GM21367 (cell line): ENCODE measurements around the gene C9.
"Not testable (repeated sequence)": the region's sequence is repeated elsewhere in the genome, so short reads cannot be mapped to it uniquely, and the experiment has no call there.

ENCODE experiments used
- ATAC-seq: cut with Tn5 transposase; IDR thresholded peaks from one replicate; pipeline ENCODE4 v1.9.1; 2021; ENCODE audit not compliant: unreplicated experiment

The C9 gene

DNA sequence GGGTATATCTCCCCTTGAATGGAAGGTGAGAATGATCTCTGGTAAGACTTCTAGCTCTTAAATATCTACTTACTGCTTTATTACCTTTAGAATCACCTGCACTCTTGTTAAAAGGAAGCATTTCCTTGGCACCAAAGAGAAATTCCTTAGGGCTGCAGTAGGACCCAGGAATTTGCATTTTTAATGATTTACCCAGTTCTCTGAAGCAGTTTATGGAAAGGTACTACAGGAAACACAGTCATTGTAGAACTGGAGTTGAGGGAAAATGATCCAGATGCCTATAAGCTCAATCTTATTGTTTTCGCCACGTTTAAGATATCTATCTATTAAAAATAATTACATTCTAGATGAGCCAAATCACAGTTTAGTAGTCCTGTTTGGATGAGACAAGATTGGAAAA is 9.5 kb upstream of the C9 start:
- ATAC-seq: no peak

DNA sequence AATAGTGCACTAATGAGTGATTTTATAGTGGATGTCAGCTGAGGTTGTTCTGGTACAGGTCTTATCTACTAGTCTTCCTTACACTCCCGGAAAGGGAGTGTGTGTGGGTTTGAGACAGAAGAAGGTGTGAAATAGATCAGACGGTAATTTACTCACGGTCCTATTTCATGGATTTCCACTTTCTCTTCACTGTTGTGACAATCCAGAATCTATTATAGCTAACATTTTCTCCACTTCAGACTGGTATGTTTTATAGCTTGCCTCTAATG is 7.0 kb upstream of the C9 start:
- no peak for ATAC-seq

DNA sequence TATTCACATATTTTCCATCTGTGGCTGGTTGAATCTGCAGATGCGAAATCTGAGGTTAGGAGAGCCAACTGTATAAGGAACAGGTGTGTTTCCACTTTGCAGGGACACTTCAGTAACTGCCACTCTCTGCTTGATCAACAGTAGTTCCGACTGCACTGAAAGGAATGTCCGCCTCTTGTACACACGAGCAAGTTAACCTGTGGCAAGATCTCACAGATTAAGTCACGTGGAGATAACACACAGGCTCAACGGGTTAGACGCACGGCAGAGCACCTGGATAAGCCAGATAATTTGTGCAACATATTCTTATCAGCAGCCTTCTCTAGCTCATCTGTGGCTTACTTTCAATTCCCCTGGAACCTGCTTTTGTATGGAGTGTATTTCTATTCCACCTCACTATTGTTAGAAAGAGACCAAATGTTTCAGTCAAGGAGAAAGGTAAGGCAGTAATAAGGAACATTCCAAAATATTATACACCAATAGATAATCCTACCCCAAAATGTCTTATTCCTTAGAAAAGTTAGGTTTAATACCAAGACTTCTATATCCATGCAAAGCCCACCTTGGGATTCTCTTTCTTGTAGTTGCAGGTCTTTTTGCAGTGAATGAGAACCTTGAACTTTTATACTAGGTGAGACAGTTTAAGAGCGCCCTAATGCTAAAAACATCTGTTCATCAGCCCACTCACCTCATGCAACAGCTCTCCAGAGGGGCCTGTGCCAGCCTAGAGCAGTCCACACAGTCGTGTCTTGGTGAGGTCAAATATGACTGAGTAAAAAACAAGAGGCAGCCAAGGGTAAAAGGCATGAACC is 6.5 kb upstream of the C9 start:
- no peak for ATAC-seq

DNA sequence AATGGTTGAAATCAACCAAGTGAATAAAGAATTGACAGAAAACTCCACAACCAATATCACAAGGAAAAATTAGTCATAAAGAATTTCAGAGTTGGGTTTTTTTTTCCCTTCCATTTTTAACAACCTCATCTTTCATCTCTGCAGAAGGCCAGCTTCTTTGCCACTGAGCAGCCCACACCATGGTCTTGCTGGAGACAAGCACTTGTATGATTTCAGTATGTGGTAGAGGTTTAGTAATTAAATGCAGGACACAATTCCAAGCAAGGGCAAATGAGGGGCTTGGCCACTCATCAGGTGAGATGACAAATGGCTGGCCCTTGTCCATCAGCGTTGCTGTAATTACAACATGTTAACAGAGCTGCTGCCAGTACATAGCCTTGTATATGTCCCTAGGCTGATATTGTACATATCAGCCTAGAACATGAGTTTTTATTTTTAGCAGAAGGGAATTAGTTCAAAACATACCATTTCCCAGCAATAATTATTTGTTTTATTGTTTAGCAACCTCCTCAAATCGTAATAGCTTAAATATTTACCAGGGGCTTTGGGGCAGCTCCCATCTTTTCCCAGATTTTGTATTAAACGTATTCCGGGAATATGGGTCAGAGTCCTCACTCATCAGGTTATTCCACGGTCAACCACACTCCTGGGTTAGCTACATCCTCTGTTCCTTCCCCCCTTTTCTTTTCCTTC is 5.0 kb upstream of the C9 start:
- no peak for ATAC-seq

DNA sequence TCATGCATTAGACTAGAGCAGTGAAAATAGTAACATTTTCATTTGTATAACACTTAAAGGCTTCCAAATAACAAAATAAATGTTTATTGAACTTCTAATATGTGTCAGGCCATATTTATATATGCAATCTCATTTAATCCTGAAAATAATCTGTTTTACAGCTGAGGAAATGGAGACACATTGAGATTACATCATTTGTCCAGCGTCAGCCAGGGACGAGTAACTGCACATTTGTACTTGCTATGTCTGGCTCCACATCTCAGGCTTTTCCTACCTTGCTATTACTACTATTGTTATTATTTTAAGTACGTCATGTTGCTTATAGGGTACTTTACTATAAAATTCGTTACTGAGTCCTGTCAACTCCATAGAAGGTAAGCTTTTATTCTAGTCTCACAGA is 3.8 kb upstream of the C9 start:
- no peak for ATAC-seq

DNA sequence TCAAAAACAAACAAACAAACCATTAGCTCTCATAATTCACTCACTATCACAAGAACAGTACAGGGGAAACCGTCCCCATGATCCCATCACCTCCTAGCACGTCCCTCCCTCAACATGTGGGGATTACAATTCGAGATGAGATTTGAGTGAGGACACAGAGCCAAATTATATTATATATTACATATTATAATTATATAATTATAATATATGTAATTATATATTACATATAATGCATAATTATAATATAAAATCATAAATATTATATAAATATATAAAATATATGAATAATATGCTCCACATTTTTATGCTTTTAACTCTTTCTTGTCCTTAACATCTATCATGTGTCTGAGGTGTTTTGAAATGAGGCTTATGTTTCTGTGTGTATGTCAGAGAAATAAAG is 3.4 kb upstream of the C9 start:
- ATAC-seq: no peak

DNA sequence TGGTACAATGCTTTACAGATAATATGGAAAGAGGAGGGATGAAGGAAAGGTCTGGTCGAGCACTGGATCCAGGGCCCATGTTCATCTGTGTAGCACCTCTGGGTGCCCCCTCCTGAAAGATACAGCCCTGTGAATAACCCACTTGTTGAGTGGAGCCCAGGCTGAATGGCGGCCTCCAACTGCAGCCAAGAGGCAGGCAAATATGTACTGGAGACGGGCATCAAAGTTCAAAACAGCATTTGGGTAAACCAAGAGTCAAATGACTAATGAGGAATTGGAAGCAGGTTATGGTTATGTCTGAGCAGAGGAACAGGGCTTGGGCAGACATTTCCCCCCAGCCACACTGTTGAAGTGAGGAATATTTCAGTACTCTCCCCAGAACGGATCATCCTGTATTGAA is 1.1 kb downstream of the C9 start:
- no peak for ATAC-seq

DNA sequence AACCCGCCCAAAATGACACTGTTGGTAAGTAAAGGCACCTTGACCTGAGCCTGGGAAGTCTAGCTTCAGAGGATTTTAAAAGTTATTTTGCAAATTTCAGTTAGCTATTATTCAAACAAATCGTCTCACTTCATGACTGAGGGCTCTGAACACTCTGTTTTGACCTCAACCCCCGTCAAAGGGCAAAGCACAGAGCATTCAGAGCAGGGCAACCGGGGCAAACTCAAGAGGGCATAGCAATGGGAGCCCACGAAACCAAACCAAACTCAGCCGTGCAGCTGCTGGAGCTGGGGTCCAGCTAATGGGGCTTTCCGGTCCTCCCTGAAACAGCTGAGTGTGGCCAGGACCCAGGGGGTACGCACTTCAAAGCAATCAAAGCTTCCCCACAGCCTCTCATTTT is 1.6 kb downstream of the C9 start:
- ATAC-seq: no peak

DNA sequence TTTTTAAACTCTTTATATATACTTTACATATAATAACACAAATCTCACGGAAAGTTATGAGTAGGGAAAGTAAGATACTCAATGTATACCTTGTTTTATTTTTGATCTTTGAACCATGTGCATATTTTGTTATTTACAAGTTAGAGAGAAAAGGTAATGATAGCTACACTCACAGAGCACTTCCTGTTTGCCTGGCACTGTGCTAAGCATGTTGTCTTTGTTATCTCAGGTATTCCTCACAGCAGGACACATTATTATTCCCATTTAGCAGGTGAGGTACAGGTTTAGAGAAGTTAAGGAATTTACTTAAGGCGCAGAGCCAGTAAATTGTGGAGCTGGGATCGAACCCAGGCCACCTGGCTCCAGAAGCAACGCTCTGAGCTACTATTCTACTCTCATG is 3.0 kb downstream of the C9 start:
- ATAC-seq: no peak

DNA sequence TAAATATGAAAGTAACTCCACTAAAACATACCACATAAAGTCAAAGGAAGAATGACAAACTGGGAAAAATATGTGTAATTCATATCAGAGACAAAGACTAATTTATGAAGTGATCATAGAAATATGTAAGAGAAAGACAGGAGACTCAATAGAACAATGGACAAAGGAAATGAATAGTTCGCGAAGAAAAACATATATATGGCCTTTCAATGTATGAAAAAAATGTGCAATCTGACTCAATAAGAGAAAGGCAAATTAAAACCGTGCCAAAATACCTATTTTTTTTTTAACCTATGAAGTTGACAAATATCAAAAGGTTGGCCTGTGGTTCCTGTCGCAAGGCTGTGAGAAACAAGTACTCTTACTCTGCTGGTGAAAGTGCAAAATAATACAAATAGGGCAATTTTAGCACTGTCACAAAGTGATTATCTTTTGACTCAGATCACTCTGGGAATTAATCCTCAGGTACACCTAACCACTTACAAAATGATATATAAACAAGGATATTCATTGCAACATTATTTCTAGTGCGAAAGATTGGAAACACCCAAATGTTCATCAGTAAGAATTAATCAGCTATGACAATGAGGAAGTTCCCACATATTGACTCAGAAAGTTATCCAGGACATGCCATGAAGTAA is 3.7 kb downstream of the C9 start:
- ATAC-seq: no peak

DNA sequence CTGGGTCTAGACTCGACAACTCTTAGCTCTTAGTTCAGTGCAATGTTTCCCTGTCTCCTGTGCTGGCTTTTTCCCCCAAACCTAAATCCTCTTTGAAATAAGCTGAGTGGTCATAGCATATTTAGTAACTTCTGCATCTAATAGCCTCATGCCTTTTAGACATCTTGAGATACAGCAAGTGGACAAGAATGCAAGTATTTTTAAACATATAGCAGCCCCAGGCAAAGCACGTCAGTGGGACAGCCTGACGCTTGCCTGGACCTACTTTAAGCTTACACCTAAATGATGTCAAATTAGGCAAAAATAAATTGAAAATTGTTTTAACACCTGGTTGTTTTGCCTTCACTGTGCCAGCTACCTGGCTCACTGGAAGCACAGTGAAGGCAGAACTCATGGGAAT is 8.0 kb downstream of the C9 start:
- ATAC-seq: no peak

DNA sequence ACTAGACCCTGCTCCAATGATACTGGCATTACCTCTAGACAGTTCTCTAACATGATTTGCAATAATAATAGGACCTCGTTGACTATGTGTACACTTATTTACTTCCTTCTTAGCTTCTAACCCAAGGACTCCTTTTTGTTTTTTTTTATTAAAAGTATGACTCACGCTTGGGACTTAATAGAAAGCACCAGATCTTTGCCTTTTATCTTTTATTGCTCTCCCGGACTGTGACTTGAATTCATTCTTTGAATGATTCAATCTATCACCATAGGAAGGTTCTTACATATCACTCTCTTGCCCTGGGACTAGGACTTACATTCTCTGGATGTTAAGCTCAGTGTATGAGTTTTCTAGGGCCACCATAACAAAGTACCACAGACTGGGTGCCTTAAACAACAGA is 9.0 kb downstream of the C9 start:
- ATAC-seq: no peak

DNA sequence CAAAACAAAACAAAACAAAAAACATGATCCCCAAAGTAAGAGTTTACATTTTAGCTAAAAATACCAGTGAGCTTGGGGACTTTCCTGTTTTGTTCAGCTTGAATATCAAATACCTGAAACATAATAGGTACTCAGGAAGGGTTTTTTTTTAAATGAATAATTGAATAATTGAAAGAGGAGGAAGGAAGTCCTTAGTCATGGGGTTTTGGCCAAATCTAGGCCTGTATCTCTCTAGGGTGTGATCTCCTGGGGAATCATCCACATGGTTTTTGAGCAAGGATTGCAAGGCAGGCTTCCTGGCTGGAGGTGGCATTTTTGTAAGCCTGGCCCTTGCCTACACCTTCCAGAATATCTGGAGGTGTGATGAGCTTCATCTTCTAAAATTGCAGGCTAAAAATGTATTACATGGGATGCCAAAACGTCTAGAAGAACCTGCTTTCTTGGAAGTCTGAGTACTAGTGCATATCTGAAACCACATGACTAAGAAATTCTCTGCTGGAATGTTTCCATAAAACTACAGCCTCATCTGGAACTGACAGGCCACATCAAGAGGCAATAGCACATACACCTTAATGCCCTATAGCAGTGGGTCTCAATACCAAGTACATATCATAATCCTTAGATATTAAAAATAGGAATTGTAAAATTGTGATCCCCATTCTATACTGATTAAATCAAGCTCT is 10.4 kb downstream of the C9 start:
- ATAC-seq: no peak

DNA sequence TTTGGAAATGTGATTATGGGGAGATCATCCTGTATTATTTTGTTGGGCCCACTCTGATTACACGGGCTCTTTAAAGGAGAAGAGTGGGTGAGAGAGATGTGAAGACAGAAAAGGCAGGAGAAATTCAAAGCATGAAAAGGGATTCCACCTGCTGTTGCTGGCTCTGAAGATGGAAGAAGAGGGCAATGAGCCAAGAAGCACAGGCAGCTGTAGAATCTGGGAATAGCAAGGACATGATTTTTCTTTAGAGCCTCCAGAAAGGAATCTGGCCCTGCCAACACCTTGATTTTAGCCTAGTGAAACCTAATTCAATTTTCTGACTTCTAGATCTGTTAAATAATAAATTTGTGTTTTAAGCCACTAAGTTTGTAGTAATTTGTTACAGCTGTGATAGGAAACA is 11.3 kb downstream of the C9 start:
- no peak for ATAC-seq

DNA sequence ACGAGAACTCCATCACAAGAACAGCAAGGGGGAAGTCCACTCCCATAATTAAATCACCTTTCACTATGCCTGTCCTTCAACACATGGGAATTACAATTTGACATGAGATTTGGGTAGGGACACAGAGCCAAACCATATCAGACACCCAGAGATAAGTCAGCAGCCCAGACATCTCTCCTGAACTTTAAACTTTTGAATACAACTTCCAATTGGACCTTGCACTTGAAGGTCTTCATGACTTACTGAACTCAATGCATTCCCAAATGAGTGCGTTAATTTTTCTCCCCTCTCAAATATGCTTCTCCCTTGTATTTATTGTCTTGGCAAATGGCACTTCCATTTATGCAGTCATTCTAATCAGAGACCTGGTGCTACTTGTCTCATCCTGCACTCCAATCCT is 12.1 kb downstream of the C9 start:
- ATAC-seq: no peak

DNA sequence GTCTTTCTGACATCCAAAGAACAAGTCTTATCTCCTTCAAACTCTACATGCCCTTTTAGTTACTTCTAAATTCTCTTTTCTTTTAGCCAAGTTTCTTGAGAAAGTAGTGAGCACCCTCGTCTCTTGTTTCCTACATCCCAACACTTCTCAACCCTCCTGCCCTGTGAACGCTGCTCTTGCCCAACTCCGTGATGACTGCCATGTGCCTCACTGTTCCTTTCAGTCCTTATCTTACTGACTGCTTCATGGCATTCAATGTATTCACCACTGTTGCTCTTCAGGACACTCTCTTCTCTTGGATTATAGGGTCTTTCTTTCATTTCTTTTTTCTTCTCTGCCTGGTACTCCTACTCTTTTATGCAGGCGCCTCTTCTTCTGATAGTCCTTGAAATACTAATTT is 14.8 kb downstream of the C9 start:
- ATAC-seq: no peak

DNA sequence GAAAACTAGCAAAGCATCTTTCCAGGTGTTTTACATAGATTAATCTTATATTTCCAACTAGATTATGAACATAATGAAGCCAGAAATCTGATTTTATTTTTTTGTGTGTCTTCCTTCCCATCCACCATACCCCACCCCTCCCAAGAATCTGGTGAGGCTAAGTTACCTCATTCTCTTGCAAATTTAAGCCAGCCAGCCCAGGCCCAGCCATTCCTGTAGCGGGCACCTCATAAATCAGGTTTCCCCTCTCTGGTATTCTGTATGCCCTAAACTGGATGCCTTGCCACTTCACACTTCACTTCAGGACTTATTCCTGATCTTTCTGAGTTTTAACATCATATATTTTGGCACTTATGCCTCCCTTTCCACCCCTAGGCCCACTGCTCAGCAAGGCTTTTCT is 21.8 kb downstream of the C9 start:
- no peak for ATAC-seq

DNA sequence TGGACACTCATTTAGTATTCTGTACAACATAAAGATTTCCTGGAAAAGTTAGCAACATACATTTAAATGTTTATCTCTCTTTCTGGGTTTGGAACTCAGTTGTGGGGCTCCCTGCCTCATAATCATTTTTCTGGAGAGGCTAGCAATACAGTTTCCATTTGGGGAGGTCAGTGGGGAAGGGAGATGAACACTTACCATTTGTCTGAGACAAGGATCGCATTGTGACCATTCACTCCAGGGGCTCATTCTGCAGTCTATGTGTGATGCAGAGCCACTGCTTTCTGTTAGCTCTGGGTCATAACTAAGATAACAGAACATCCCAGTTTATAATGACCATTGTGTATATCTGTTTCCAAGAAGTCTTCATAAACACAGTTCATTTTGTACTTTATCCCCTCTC is 22.4 kb downstream of the C9 start:
- no peak for ATAC-seq

DNA sequence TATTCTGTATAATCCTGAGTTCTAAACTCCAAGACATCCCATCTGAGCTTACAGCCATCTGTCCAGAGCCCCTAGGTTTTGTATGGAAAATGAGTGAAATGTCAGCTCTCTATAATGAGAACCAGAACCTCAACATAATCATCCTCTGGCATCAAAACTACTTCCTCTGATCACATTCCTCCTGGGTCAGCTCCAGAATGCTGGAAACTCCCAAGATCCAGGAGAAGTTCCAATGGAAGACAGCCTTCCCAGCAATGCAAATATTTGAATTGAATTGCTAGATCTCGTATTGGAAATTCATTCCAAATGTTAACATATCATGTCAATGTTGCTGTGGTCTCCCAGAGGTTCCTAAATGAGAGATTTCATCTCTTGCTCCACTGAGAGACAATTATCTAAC is 23.8 kb downstream of the C9 start:
- ATAC-seq: no peak

DNA sequence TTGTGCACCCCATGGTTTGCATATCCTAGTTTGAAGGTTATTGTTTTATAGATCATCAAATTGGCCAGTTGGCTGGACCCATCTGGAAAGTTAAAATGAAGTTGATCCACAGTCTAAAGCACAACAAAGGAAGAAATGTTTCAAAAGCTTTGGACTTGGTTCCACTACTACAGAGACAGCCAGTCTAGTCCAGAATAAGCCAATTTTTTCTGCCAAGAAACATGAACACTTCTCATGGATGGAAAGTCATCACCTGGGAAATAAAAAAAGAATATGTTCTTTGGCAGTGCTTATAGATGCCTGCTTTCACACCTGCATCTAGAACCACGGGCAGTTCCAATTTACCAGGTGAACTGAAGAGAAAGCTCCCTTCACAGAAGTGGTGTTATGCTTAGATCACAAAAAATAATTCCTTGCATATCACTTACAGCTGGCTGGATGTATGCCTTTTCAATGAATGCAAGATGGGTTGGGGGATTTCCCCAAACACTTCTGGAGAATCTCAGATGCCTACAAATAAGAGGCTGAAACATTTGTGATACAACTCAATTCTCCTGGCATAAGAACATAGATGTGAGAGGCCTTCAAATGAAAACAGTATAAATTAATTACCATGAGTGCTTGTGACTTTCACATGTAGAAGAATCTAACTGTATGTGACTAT is 26.9 kb downstream of the C9 start:
- ATAC-seq: no peak

DNA sequence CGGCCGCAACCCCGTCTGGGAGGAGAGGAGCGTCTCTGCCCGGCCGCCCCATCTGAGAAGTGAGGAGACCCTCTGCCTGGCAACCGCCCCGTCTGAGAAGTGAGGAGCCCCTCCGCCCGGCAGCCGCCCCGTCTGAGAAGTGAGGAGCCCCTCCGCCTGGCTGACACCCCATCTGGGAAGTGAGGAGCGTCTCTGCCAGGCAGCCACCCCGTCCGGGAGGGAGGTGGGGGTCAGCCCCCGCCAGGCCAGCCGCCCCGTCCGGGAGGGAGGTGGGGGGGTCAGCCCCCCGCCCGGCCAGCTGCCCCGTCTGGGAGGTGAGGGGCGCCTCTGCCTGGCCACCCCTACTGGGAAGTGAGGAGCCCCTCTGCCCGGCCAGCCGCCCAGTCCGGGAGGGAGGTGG is 30.0 kb downstream of the C9 start:
- not testable (repeated sequence) for ATAC-seq

DNA sequence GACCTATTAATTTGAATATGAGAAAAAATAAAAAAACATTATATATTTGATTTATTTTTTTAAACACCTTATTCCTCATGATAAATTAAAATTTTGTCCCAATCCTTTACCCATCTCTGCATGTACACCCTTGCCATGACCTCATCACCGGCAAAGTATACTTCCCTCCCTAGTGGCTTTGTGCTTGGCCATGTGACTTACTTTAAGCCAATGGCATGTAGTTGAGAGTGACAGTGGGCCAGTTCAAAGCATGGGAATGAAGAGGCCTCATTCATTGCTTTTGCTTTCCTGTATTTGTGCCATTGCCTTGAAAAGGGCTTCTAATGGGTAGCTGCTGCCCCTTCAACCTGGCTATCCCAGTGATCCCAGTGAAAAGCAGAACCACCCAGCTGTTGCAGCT is 31.2 kb downstream of the C9 start:
- ATAC-seq: no peak
